HL-60 (cell line): Measurements from ENCODE around the gene CNRIP1.

Source experiments
- DNase-seq, 2 experiments: peaks; one replicate each; pipeline ENCODE4 v3.0.0-alpha.2; 2010 to 2020; ENCODE audit warnings: low read depth in 1 of 2, low spot score in 1 of 2
- H3K27ac ChIP-seq: fragments of 250-450 bp; sonication (Bioruptor Pico); replicated peaks from 2 replicates; pipeline ENCODE4 v1.5.1; 2020; ENCODE audit warnings: mild to moderate bottlenecking, moderate library complexity
- H3K27me3 ChIP-seq: fragments of 250-450 bp; sonication (Bioruptor Pico); 2 replicates; pipeline ENCODE4 v1.5.1; 2021; ENCODE audit warnings: mild to moderate bottlenecking, moderate library complexity; ENCODE audit not compliant: insufficient read depth, poor library complexity, severe bottlenecking
- H3K4me3 ChIP-seq: replicated peaks from 2 replicates; pipeline ENCODE4 v1.5.1; 2011; ENCODE audit warnings: mild to moderate bottlenecking, control low read depth, low read length; ENCODE audit not compliant: insufficient read depth
- GABPA ChIP-seq: IDR thresholded peaks from 2 replicates; pipeline ENCODE4 v1.6.1; 2012; ENCODE audit warnings: low read depth
- POLR2AphosphoS5 ChIP-seq: IDR thresholded peaks from 2 replicates; pipeline ENCODE4 v1.6.1; 2012; ENCODE audit warnings: low read depth
- SPI1 ChIP-seq: IDR thresholded peaks from 2 replicates; pipeline ENCODE4 v1.6.1; 2012; ENCODE audit warnings: low read depth, mild to moderate bottlenecking, borderline replicate concordance
- TF ChIP-seq, protein P1 (sequence below): IDR thresholded peaks from 2 replicates; pipeline ENCODE4 v1.6.1; 2012; ENCODE audit warnings: low read depth; ENCODE audit not compliant: insufficient replicate concordance
- TF ChIP-seq, protein P2 (sequence below): IDR thresholded peaks from one replicate; pipeline ENCODE4 v1.5.1; 2011; ENCODE audit warnings: low read length, control low read depth, inconsistent platforms; ENCODE audit not compliant: insufficient read depth

The CNRIP1 gene

DNA sequence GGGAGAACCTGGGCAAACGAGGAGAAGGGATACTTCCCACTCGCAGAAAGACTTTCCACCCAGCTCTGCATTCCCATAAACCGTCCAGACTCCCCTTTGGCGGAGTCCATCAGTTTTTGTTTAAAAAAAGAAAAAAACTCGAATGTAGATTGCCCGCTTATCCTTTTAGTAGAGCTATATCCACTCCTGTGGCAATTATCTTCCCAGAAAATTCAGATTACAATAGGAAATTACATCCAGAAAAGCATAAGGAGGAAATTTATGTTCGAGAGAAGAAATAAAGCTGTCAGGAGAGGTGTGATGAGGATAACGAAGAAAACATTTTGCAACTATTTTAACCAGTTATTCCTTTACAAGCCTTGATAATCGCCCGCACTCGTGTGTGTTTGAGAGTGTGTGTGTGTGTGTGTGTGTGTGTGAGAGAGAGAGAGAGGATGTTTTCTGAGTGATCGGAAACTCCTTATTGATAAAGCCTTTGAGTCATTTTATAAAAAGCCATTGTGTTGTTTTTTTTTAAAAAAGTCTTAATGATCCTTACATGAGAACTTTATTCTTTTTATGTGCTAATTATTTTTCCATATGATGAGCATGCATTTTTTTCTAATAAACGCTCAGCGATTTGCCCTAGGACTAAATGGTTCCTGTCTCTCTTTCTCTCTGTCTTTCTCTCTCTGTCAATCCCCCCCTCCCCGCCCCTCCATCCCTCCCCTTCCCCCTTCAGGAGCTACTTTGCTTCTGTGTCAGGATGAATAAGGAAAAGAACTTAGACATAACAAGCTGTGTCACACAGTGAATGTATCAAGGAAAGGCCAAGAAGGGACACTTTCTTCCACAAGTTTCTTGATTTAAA is 66.3 kb downstream of the CNRIP1 start:
- Histone ChIP-seq H3K4me3 (peak overlapping the region; percentile 78), H3K27me3 (no peaks in the 10 kb centered on the region), H3K27ac (peak overlapping the region; percentile 97)
- TF ChIP-seq SPI1 (no peak), POLR2AphosphoS5 (no peak), GABPA (no peak)
- TF ChIP-seq, protein P1, sequence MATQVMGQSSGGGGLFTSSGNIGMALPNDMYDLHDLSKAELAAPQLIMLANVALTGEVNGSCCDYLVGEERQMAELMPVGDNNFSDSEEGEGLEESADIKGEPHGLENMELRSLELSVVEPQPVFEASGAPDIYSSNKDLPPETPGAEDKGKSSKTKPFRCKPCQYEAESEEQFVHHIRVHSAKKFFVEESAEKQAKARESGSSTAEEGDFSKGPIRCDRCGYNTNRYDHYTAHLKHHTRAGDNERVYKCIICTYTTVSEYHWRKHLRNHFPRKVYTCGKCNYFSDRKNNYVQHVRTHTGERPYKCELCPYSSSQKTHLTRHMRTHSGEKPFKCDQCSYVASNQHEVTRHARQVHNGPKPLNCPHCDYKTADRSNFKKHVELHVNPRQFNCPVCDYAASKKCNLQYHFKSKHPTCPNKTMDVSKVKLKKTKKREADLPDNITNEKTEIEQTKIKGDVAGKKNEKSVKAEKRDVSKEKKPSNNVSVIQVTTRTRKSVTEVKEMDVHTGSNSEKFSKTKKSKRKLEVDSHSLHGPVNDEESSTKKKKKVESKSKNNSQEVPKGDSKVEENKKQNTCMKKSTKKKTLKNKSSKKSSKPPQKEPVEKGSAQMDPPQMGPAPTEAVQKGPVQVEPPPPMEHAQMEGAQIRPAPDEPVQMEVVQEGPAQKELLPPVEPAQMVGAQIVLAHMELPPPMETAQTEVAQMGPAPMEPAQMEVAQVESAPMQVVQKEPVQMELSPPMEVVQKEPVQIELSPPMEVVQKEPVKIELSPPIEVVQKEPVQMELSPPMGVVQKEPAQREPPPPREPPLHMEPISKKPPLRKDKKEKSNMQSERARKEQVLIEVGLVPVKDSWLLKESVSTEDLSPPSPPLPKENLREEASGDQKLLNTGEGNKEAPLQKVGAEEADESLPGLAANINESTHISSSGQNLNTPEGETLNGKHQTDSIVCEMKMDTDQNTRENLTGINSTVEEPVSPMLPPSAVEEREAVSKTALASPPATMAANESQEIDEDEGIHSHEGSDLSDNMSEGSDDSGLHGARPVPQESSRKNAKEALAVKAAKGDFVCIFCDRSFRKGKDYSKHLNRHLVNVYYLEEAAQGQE: no peak
- TF ChIP-seq, protein P2, sequence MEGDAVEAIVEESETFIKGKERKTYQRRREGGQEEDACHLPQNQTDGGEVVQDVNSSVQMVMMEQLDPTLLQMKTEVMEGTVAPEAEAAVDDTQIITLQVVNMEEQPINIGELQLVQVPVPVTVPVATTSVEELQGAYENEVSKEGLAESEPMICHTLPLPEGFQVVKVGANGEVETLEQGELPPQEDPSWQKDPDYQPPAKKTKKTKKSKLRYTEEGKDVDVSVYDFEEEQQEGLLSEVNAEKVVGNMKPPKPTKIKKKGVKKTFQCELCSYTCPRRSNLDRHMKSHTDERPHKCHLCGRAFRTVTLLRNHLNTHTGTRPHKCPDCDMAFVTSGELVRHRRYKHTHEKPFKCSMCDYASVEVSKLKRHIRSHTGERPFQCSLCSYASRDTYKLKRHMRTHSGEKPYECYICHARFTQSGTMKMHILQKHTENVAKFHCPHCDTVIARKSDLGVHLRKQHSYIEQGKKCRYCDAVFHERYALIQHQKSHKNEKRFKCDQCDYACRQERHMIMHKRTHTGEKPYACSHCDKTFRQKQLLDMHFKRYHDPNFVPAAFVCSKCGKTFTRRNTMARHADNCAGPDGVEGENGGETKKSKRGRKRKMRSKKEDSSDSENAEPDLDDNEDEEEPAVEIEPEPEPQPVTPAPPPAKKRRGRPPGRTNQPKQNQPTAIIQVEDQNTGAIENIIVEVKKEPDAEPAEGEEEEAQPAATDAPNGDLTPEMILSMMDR: no peak
- peak in 1 of 2 experiments; percentile 36 for DNase-seq

DNA sequence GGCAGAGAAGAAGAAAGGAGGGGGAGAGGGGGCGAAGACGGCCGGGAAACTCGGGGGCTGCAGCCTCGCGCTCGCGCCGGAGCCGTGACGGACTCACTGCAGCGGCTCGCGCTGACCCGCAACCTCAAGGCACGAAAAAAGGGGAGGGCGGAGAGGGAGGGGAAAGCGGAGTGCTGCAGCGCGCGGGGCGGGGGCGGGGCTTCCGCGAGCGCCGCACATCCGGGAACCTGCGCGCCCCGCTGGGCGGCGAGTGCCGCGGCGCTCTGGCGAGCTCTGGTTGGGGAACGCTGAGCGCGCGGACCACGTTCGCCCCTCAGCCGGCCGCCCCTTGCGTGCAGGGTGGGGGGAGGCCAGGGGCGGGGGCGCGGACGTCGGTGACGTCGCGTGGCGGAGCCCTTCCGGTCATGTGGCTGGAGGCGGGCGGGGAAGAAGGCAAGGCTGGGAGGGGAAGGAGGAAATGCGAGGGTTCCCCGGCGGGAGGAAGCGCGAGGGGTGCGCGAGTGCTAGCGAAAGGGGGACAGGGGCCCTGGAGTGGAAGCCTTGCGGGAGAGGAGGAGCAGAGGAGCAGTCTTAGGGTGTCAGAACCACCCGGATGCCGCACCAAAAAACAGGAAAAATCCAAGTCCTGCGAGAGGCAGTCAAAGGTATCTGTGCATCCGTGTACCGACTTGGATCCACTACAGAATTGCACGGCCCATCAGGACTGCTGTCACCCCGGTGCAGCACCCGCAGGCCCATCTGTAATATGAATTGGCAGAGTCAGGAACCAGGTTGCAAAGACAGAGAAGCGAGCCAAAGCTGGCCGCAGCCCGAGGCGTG is 67.1 kb downstream of the CNRIP1 start, which contains the start of gene PPP3R1:
Gene PPP3R1, minus strand, starts transcription at position 133 of the 819 bp plus-strand sequence. CDS start 405 bp downstream, outside the sequence.
- H3K27me3 ChIP-seq: no peaks in the 10 kb centered on the region
- TF ChIP-seq, protein P2: no peak
- TF ChIP-seq, protein P1: peak; percentile 31
- TF ChIP-seq POLR2AphosphoS5 (peak; percentile 89), GABPA (peak; percentile 58), SPI1 (peak; percentile 76; the same call in 1 of the 2 replicates)
- peak within 1 kb of the TSS; percentile 97 for H3K27ac ChIP-seq
- peak; percentile 88 to 96 for DNase-seq
- peak within 1 kb of the TSS; percentile 78 for H3K4me3 ChIP-seq

DNA sequence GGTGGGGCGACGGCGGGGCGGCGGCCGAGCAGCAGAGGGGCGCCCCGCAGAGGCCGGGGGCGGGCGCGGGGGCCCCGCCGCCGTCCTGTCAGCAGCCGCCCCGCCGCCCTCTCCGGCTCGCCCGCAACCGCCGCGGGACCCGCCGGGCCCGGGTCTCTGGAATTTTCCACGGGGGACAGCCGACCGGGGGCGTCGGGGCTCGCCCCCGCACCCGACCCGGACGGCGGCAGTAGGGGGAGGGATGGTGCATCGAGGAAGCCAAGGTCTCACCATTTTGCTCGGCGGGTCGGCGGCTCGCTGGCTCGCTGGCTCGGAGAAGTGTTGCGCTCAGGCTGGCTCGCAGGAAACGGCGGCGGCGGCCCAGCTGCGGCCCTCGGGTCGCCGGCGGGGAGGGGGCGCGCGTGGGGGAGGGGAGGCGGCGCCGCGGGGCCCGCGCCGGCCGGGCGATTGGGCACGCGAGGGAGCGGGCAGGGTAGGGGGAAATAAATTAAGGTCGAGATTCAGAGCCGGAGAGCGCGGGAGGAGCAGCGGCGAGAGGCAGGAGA is 67.8 kb downstream of the CNRIP1 start:
- no peaks in the 10 kb centered on the region for H3K27me3 ChIP-seq
- DNase-seq: no peak
- H3K4me3 ChIP-seq: peak overlapping the region; percentile 78
- H3K27ac ChIP-seq: peak overlapping the region; percentile 97
- TF ChIP-seq POLR2AphosphoS5 (no peak), SPI1 (no peak), GABPA (no peak)
- TF ChIP-seq, protein P2: no peak
- TF ChIP-seq, protein P1: no peak
